Measurements from ENCODE around the gene ANKRD65.

DNA sequence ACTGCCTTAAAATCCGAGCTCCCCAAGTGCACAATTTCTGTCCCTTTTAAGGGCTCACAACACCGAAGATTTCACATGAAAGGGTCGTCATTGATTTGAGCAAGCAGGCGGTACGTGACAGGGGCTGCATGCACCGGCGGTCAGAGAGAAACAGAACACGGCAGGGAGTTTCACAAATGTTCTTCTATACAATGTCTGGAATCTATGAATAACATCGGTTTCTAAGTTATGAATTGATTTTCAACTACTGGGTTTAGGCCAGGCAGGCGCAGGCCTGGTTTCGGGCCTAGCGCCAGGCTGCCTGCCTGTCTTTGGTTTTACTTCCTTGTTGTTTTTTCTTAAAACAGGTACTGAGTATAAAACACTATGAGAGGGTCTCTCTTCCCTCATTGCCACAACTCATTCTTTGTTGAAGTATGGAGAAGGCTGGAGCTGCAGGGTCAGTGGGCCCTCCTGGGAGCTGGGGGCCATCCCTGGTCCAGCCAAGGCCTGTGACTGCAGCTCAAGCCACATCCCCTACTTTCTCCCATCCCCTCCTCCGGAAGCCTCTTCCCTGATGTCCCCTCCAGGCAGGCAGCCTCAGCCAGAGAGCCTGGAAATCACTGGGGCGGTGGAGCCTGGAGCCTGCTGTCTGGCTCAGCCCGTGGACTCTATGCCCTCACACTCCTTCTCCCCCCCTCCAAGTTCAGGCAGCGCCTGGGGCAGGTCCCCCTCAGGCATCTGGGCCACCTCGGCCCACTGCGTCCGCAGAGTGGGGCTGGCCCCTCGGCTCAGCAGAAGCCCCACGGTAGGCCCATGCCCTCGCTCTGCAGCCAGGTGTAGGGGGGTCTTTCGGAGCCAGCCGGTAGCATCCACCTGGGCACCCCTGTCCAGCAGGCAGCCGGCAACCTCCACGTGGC, 2.4 kb downstream of the ANKRD65 start:
- TF ChIP-seq, protein P1, sequence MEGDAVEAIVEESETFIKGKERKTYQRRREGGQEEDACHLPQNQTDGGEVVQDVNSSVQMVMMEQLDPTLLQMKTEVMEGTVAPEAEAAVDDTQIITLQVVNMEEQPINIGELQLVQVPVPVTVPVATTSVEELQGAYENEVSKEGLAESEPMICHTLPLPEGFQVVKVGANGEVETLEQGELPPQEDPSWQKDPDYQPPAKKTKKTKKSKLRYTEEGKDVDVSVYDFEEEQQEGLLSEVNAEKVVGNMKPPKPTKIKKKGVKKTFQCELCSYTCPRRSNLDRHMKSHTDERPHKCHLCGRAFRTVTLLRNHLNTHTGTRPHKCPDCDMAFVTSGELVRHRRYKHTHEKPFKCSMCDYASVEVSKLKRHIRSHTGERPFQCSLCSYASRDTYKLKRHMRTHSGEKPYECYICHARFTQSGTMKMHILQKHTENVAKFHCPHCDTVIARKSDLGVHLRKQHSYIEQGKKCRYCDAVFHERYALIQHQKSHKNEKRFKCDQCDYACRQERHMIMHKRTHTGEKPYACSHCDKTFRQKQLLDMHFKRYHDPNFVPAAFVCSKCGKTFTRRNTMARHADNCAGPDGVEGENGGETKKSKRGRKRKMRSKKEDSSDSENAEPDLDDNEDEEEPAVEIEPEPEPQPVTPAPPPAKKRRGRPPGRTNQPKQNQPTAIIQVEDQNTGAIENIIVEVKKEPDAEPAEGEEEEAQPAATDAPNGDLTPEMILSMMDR (IDR thresholded peaks at IDR 0.05): no peak
- TF ChIP-seq POLR2AphosphoS5 (IDR thresholded peaks at IDR 0.05; ENCODE audit: insufficient read depth in 1 of 2, low read depth in 1 of 2): no peak
